ENCODE data around the gene AIPL1. TPM values are rescaled to one million over a fixed set of nuclear protein-coding genes. Genes with fewer than 3 reads are reported as not detected.

AIPL1 gene
- total RNA-seq, 1 experiment from 2014 or later = not detected

DNA sequence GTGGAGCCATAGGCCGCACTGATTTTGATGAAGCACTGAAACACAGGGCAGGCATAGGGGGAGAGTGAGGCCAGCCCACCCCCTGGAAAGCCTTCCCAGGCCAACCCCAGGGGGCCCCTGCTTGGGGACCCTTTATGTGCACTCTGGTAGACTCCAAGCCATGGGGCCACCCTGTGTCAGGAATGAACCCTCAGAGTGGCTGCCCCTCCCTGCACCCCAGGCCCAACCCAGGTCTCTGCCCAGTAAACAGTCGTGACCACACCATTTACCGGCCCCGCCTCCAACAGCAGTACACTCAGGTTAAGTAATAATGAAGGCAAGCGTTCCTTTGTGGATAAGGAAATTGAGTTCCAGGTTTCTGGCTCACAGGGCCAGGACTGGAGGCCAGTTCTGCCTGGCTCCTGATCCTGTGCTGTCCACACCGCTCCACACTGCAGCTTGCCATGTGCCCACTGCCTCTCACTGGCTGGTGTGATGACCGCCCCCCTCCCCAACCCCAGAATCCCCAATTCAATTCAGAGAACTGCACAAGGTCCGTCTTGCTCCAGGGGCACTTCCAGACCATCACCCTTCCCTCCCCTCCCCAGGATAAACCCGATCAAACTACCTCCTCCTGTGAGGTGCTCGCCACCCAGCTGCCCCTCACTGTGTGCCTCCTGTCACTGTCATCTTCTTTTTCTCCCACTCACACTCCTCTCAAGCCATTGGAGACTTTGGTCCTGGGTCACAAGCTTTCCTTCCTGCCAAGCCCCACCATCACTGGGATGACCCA, 23.0 kb upstream of the AIPL1 start:
- TF ChIP-seq, protein P1, sequence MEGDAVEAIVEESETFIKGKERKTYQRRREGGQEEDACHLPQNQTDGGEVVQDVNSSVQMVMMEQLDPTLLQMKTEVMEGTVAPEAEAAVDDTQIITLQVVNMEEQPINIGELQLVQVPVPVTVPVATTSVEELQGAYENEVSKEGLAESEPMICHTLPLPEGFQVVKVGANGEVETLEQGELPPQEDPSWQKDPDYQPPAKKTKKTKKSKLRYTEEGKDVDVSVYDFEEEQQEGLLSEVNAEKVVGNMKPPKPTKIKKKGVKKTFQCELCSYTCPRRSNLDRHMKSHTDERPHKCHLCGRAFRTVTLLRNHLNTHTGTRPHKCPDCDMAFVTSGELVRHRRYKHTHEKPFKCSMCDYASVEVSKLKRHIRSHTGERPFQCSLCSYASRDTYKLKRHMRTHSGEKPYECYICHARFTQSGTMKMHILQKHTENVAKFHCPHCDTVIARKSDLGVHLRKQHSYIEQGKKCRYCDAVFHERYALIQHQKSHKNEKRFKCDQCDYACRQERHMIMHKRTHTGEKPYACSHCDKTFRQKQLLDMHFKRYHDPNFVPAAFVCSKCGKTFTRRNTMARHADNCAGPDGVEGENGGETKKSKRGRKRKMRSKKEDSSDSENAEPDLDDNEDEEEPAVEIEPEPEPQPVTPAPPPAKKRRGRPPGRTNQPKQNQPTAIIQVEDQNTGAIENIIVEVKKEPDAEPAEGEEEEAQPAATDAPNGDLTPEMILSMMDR (conservative IDR thresholded peaks at IDR 0.05; ENCODE audit: low read depth, low read length) = no peak
- no peak for TF ChIP-seq EZH2 (IDR thresholded peaks at IDR 0.05; ENCODE audit: borderline replicate concordance, low read depth, low read length, poor library complexity, severe bottlenecking)
- Histone ChIP-seq H3K27ac (ENCODE audit: low read depth, low read length, poor library complexity, severe bottlenecking) (no peak overlapping the region), H3K27me3 (replicated peaks; ENCODE audit: insufficient read depth, low read depth, low read length, poor library complexity) (no peaks in the 10 kb centered on the region), H3K36me3 (ENCODE audit: insufficient read depth, low read length, poor library complexity, severe bottlenecking) (no peaks in the 10 kb centered on the region), H3K9me3 (ENCODE audit: low read depth, low read length, poor library complexity, severe bottlenecking) (no peaks in the 10 kb centered on the region), H3K4me1 (ENCODE audit: insufficient read depth, low read length, poor library complexity, severe bottlenecking) (no peaks in the 10 kb centered on the region), H3K4me3 (ENCODE audit: low read depth, low read length, poor library complexity, severe bottlenecking) (no peak overlapping the region)
- ChIA-PET CTCF (no interaction called here), POLR2A (ENCODE audit: low non-redundant PET) (no interaction called here)
- intact Hi-C loops (cut with micrococcal nuclease; ENCODE audit: unreplicated experiment) = no loop called here
- no peak for DNase-seq (ENCODE audit: low spot score)
- BruUV-seq (replicated peaks) = no TSS peak

DNA sequence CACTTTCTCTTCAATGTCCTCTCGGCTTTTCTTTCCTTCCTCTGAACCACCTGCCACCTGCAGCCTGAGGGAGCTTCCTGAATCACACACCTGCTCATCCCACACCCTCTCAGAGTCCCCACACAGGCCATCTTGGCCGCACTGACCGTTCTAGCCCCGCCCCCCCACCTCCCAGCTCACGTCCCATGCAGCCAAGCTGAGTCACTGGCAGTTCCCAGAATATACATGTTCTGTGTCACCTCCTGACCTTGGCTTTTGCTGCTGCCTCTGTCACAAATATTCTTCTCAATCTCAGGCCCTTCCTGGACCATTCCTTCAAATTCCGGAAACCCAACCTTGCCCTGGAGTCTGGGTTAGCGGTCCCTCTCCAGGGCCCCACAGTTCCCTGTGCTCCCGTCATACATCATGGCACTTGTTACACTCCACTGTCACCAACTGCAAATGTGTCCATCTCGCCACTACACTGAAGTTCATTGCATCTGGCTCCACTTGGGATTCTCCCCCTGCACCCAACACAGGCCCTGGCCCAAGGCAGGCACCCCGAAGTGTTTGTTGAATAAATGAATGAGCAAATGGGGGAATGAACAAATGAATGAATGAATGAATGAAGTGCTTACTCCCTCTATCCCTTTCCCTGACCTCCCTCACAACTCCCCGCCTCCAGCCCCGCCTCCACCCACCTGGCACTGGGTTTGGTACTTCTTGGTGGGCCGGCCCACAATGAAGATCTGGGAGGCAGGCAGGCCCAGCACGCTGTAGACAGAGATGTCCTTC, 22.2 kb upstream of the AIPL1 start:
- H3K36me3 ChIP-seq (ENCODE audit: insufficient read depth, low read length, poor library complexity, severe bottlenecking) = no peaks in the 10 kb centered on the region
- ChIA-PET CTCF (no interaction called here), POLR2A (ENCODE audit: low non-redundant PET) (no interaction called here)
- BruUV-seq (replicated peaks) = no TSS peak
- no peak for DNase-seq (ENCODE audit: low spot score)
- no peak for TF ChIP-seq EZH2 (IDR thresholded peaks at IDR 0.05; ENCODE audit: borderline replicate concordance, low read depth, low read length, poor library complexity, severe bottlenecking)
- TF ChIP-seq, protein P1 (conservative IDR thresholded peaks at IDR 0.05; ENCODE audit: low read depth, low read length) = no peak
- H3K4me3 ChIP-seq (ENCODE audit: low read depth, low read length, poor library complexity, severe bottlenecking) = no peak overlapping the region
- no peaks in the 10 kb centered on the region for H3K9me3 ChIP-seq (ENCODE audit: low read depth, low read length, poor library complexity, severe bottlenecking)
- intact Hi-C loops (cut with micrococcal nuclease; ENCODE audit: unreplicated experiment) = no loop called here
- no peaks in the 10 kb centered on the region for H3K4me1 ChIP-seq (ENCODE audit: insufficient read depth, low read length, poor library complexity, severe bottlenecking)
- H3K27me3 ChIP-seq (replicated peaks; ENCODE audit: insufficient read depth, low read depth, low read length, poor library complexity) = no peaks in the 10 kb centered on the region
- no peak overlapping the region for H3K27ac ChIP-seq (ENCODE audit: low read depth, low read length, poor library complexity, severe bottlenecking)

DNA sequence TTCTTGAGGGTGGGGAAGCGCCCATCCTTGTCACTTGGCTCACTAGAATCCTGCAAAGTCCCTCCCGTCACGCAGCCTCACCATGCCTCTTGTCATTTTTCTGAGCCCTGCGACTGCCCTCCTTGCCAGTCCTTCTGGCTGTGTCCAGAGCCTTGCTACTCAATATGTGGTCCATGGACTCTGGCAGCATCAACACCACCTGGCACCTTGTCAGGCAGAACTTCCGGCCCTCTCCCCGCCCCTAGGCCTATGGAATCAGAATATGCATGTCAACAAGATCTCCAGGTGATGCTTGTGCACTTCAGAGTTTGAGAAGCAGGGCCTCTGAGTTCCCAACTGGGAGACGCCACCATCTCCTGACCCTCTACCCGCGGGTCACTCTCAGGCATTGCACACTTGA, 21.4 kb upstream of the AIPL1 start:
- BruUV-seq (replicated peaks) = no TSS peak
- intact Hi-C loops (cut with micrococcal nuclease; ENCODE audit: unreplicated experiment) = no loop called here

More for the DNA sequence above, 21.4 kb upstream of the AIPL1 start:
- Histone ChIP-seq H3K4me3 (ENCODE audit: low read depth, low read length, poor library complexity, severe bottlenecking) (no peak overlapping the region), H3K27me3 (replicated peaks; ENCODE audit: insufficient read depth, low read depth, low read length, poor library complexity) (no peaks in the 10 kb centered on the region), H3K4me1 (ENCODE audit: insufficient read depth, low read length, poor library complexity, severe bottlenecking) (no peaks in the 10 kb centered on the region), H3K36me3 (ENCODE audit: insufficient read depth, low read length, poor library complexity, severe bottlenecking) (no peaks in the 10 kb centered on the region), H3K9me3 (ENCODE audit: low read depth, low read length, poor library complexity, severe bottlenecking) (no peaks in the 10 kb centered on the region), H3K27ac (ENCODE audit: low read depth, low read length, poor library complexity, severe bottlenecking) (no peak overlapping the region)
- ChIA-PET CTCF (no interaction called here), POLR2A (ENCODE audit: low non-redundant PET) (interaction anchor here (0.7 kb wide), 1 partner anchor 99 kb away, joined by 5 read pairs; no protein-coding TSS in a partner anchor)
- DNase-seq (ENCODE audit: low spot score) = no peak
- no peak for TF ChIP-seq EZH2 (IDR thresholded peaks at IDR 0.05; ENCODE audit: borderline replicate concordance, low read depth, low read length, poor library complexity, severe bottlenecking)
- TF ChIP-seq, protein P1 (conservative IDR thresholded peaks at IDR 0.05; ENCODE audit: low read depth, low read length) = no peak

Measured in A673 (cell line).